ENCODE results near the gene HUWE1.

- TF ChIP-seq CTCF (conservative IDR thresholded peaks at IDR 0.05), result no peak
- no peak for TF ChIP-seq ZFX (IDR thresholded peaks at IDR 0.05)
Observed at GRCh38 chrX:53685711-53686110, 808 bp downstream of the HUWE1 start.
